Testis (tissue), 2 donors: Measurements from ENCODE around the gene CAMK2D.

Experiments used
- CTCF ChIP-seq, 3 experiments: fragments of 450-650 bp in 2 of 3; fragments of 200-600 bp in 1 of 3; sonication (generic) in 1 of 3; IDR thresholded peaks; one replicate each; pipeline ENCODE4 v1.5.1; 2016 to 2019; ENCODE audit warnings: antibody characterized with exemption in 3 of 3, mild to moderate bottlenecking in 2 of 3, moderate library complexity in 1 of 3
- POLR2A ChIP-seq: fragments of 450-650 bp; IDR thresholded peaks from one replicate; pipeline ENCODE4 v1.6.1; 2017; ENCODE audit warnings: antibody characterized with exemption, mild to moderate bottlenecking, moderate library complexity

- TF ChIP-seq CTCF (IDR thresholded peaks at IDR 0.05), result no peak
- TF ChIP-seq POLR2A, result no peak
Measured at GRCh38 chr4:113467581-113467980, 294.0 kb downstream of the CAMK2D start.
